ENCODE measurements around the gene SLC18A3.

DNA sequence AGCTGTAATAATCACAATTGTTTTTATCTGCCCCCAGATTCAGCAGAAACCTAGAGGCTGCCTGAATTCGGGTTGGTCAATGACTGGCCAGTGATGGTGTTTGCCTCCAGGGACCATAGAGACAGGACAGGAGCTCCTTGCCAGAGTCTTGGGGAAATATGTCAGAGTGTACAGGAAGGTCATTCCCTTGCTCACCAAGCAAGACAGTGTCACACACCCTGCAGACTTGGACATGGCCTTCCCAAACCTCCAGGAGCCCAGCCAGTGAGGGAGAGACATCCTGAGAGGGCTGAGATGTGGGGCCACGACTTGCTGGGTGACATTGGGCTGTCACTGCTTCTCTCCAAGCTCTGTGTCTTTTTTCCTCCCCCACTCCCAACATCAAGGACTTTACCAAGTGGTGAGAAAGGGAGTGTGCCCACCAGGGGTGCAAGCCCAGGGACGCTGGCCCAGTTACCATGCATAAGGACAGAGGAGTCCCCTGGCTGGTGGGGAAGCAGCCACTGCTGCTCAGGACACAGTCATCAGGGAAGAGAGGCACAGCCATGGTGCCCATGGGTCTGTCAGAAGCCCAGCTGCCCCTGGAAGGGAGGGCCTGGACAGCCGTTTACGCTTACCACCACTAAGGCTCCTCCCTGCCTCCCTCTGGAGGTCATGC, 44.1 kb downstream of the SLC18A3 start:
- TF ChIP-seq, protein P1, sequence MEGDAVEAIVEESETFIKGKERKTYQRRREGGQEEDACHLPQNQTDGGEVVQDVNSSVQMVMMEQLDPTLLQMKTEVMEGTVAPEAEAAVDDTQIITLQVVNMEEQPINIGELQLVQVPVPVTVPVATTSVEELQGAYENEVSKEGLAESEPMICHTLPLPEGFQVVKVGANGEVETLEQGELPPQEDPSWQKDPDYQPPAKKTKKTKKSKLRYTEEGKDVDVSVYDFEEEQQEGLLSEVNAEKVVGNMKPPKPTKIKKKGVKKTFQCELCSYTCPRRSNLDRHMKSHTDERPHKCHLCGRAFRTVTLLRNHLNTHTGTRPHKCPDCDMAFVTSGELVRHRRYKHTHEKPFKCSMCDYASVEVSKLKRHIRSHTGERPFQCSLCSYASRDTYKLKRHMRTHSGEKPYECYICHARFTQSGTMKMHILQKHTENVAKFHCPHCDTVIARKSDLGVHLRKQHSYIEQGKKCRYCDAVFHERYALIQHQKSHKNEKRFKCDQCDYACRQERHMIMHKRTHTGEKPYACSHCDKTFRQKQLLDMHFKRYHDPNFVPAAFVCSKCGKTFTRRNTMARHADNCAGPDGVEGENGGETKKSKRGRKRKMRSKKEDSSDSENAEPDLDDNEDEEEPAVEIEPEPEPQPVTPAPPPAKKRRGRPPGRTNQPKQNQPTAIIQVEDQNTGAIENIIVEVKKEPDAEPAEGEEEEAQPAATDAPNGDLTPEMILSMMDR (IDR thresholded peaks at IDR 0.05): no peak
- no peak for TF ChIP-seq POLR2A (IDR thresholded peaks at IDR 0.05)

Measured in adrenal gland (tissue), 5 donors.